HepG2 (cell line): ENCODE measurements around the gene EMC1. TPM values are rescaled to one million over a fixed set of nuclear protein-coding genes. Genes with fewer than 3 reads are reported as not detected.
A peak's percentile ranks its signal among the peaks of the same experiment; 100 is the strongest.

ENCODE experiments used
- ATF3 ChIP-seq: sonication (generic); formaldehyde crosslinking; IDR thresholded peaks from 2 replicates; pipeline ENCODE4 v1.4.0; 2020; ENCODE audit warnings: missing genetic modification reagents
- DMAP1 ChIP-seq: IDR thresholded peaks from 2 replicates; pipeline ENCODE4 v1.6.1; 2016
- GTF2F1 ChIP-seq: fragments of 150-350 bp; IDR thresholded peaks from 2 replicates; pipeline ENCODE4 v1.6.1; 2014; ENCODE audit warnings: low read length
- JUN ChIP-seq: sonication (generic); formaldehyde crosslinking; IDR thresholded peaks from 2 replicates; pipeline ENCODE4 v1.4.0; 2020; ENCODE audit warnings: mild to moderate bottlenecking, missing genetic modification reagents
- KAT8 ChIP-seq: IDR thresholded peaks from 2 replicates; pipeline ENCODE4 v1.6.1; 2016; ENCODE audit warnings: missing genetic modification reagents, missing compliant biosample characterization
- MTF2 ChIP-seq: sonication (generic); formaldehyde crosslinking; IDR thresholded peaks from 2 replicates; pipeline ENCODE4 v1.5.0; 2020; ENCODE audit warnings: missing genetic modification reagents, borderline replicate concordance
- NPAS2 ChIP-seq: sonication (generic); formaldehyde crosslinking; IDR thresholded peaks from 2 replicates; pipeline ENCODE4 v1.8.0; 2022; ENCODE audit warnings: mild to moderate bottlenecking, missing genetic modification reagents, borderline replicate concordance
- PAF1 ChIP-seq: IDR thresholded peaks from 2 replicates; pipeline ENCODE4 v1.6.1; 2016; ENCODE audit warnings: missing genetic modification reagents, missing compliant biosample characterization
- PCBP2 ChIP-seq: fragments of 200-400 bp; formaldehyde crosslinking; optimal IDR thresholded peaks from 2 replicates; pipeline ENCODE3; 2018; ENCODE audit warnings: low read length, low read depth; ENCODE audit not compliant: poor library complexity, severe bottlenecking
- PHF5A ChIP-seq: IDR thresholded peaks from one replicate; pipeline ENCODE4 v1.6.1; 2018; ENCODE audit warnings: low read depth, missing genetic modification reagents; ENCODE audit not compliant: unreplicated experiment
- SIX1 ChIP-seq: sonication (generic); formaldehyde crosslinking; IDR thresholded peaks from 2 replicates; pipeline ENCODE4 v1.4.0; 2020; ENCODE audit warnings: missing genetic modification reagents, borderline replicate concordance
- SKI ChIP-seq: fragments of 450-650 bp; IDR thresholded peaks from one replicate; pipeline ENCODE4 v1.6.1; 2018; ENCODE audit warnings: mild to moderate bottlenecking; ENCODE audit not compliant: partially characterized antibody
- SMAD3 ChIP-seq: sonication (generic); formaldehyde crosslinking; IDR thresholded peaks from 2 replicates; pipeline ENCODE4 v1.4.0; 2020; ENCODE audit warnings: missing genetic modification reagents
- SMC3 ChIP-seq: IDR thresholded peaks from 2 replicates; pipeline ENCODE4 v1.6.1; 2011; ENCODE audit warnings: low read length, improper control_type of control experiment
- XBP1 ChIP-seq: sonication (generic); formaldehyde crosslinking; IDR thresholded peaks from 2 replicates; pipeline ENCODE4 v1.5.0; 2020; ENCODE audit warnings: missing genetic modification reagents
- ZBTB14 ChIP-seq: sonication (generic); formaldehyde crosslinking; IDR thresholded peaks from 2 replicates; pipeline ENCODE4 v1.4.0; 2020; ENCODE audit warnings: missing genetic modification reagents
- ZBTB44 ChIP-seq: sonication (generic); formaldehyde crosslinking; IDR thresholded peaks from 2 replicates; pipeline ENCODE4 v1.4.0; 2020; ENCODE audit warnings: missing genetic modification reagents
- ZNF138 ChIP-seq: sonication (generic); formaldehyde crosslinking; IDR thresholded peaks from 2 replicates; pipeline ENCODE4 v1.5.0; 2020; ENCODE audit warnings: mild to moderate bottlenecking, low read depth, missing genetic modification reagents
- ZNF296 ChIP-seq: sonication (generic); formaldehyde crosslinking; conservative IDR thresholded peaks from 2 replicates; pipeline ENCODE4 v1.5.0; 2020; ENCODE audit warnings: mild to moderate bottlenecking, missing genetic modification reagents
- ZNF34 ChIP-seq: sonication (generic); formaldehyde crosslinking; IDR thresholded peaks from 2 replicates; pipeline ENCODE4 v1.4.0; 2020; ENCODE audit warnings: mild to moderate bottlenecking, missing genetic modification reagents, borderline replicate concordance
- ZNF569 ChIP-seq: sonication (generic); formaldehyde crosslinking; IDR thresholded peaks from 2 replicates; pipeline ENCODE4 v1.5.0; 2020; ENCODE audit warnings: mild to moderate bottlenecking, missing genetic modification reagents, moderate library complexity, borderline replicate concordance
- ZNF580 ChIP-seq: IDR thresholded peaks from 2 replicates; pipeline ENCODE4 v1.6.1; 2016; ENCODE audit warnings: low read depth, borderline replicate concordance
- ZNF598 ChIP-seq: sonication (generic); formaldehyde crosslinking; IDR thresholded peaks from 2 replicates; pipeline ENCODE4 v1.5.1; 2020; ENCODE audit warnings: mild to moderate bottlenecking, missing genetic modification reagents, borderline replicate concordance
- ZNF619 ChIP-seq: sonication (generic); formaldehyde crosslinking; IDR thresholded peaks from 2 replicates; pipeline ENCODE4 v1.4.0; 2020; ENCODE audit warnings: mild to moderate bottlenecking, missing genetic modification reagents
- ZNF629 ChIP-seq: sonication (generic); formaldehyde crosslinking; conservative IDR thresholded peaks from 2 replicates; pipeline ENCODE4 v1.5.0; 2020; ENCODE audit warnings: missing genetic modification reagents
- ZNF749 ChIP-seq: sonication (generic); formaldehyde crosslinking; IDR thresholded peaks from 2 replicates; pipeline ENCODE4 v1.8.0; 2022; ENCODE audit warnings: mild to moderate bottlenecking, missing genetic modification reagents, moderate library complexity, borderline replicate concordance
- ZNF768 ChIP-seq: sonication (generic); formaldehyde crosslinking; IDR thresholded peaks from 2 replicates; pipeline ENCODE4 v1.4.0; 2020; ENCODE audit warnings: missing genetic modification reagents
- ZNF792 ChIP-seq: IDR thresholded peaks from 2 replicates; pipeline ENCODE4 v1.6.1; 2016
- ZNF879 ChIP-seq: sonication (generic); formaldehyde crosslinking; IDR thresholded peaks from 2 replicates; pipeline ENCODE4 v1.8.1; 2023; ENCODE audit warnings: missing genetic modification reagents
- polyA plus RNA-seq, 8 experiments: library from polyadenylated mRNA; depleted of rRNA in 3 of 8; stranded (reverse) in 7 of 8; unstranded in 1 of 8; fragments of >200 nt; fragmentation: Illumina TruSeq in 4 of 8; extraction: Trizol in 4 of 8; gene quantifications; 2 replicates each; pipeline versions ENCODE4 v1.2.1 to v1.2.3, GENCODE V29; 2011 to 2016; ENCODE audit warnings: low read depth in 4 of 8, missing spikeins in 1 of 8, mixed read lengths in 1 of 8; ENCODE audit not compliant: insufficient read depth in 1 of 8
- total RNA-seq, 5 experiments: library from RNA; depleted of rRNA; stranded (reverse); fragments of >200 nt; fragmentation: Illumina TruSeq; extraction: Trizol; gene quantifications; 2 replicates each; pipeline ENCODE4 v1.2.3, GENCODE V29; 2016; ENCODE audit warnings: low read depth in 1 of 5

EMC1 gene
- total and polyA plus RNA-seq, 2 of the 13 experiments (the other 11 are each of a cell fraction or from before 2014, with no cell fraction given) = 38.0 to 61.3 TPM

GRCh38 chr1:19209990-19210771 is 41.1 kb downstream of the EMC1 start, which contains the start of gene UBR4 (continued):
- TF ChIP-seq XBP1 (CRISPR knock-in tag) (no peak; the same call in 1 of the 2 replicates), ZNF296 (no peak), ZBTB14 (CRISPR knock-in tag) (peak; percentile 85), ZNF749 (peak; percentile 92; the same call in 1 of the 2 replicates), ZNF138 (CRISPR knock-in tag) (peak; percentile 37; the same call in 1 of the 2 replicates), SMAD3 (CRISPR knock-in tag) (peak; percentile 86), ZNF768 (peak; percentile 99), GTF2F1 (no peak), ZNF792 (CRISPR knock-in tag) (peak; percentile 96), MTF2 (0 out of 2 replicates have a peak, but pooled peaks have one; percentile 66), DMAP1 (peak; percentile 81), ZBTB44 (CRISPR knock-in tag) (0 out of 2 replicates have a peak, but pooled peaks have one; percentile 67), NPAS2 (CRISPR knock-in tag) (no peak), PAF1 (CRISPR knock-in tag) (no peak), ZNF598 (peak; percentile 20; the same call in 1 of the 2 replicates), ZNF580 (CRISPR knock-in tag) (peak; percentile 88), ZNF629 (CRISPR knock-in tag) (peak; percentile 75), ZNF34 (CRISPR knock-in tag) (no peak), JUN (CRISPR knock-in tag) (peak; percentile 84; the same call in 1 of the 2 replicates), PCBP2 (no peak), ATF3 (peak; percentile 83; the same call in 1 of the 2 replicates), SMC3 (no peak; the same call in 1 of the 2 replicates), SKI (peak; percentile 66), PHF5A (CRISPR knock-in tag) (peak; percentile 44), ZNF619 (CRISPR knock-in tag) (peak; percentile 56; the same call in 1 of the 2 replicates), ZNF879 (CRISPR knock-in tag) (peak; percentile 24; the same call in 1 of the 2 replicates), SIX1 (CRISPR knock-in tag) (no peak; the same call in 1 of the 2 replicates), KAT8 (peak; percentile 98), ZNF569 (peak; percentile 85; the same call in 1 of the 2 replicates)
